ENCODE results near the gene FOXP2.

FOXP2 gene

GRCh38 chr7:114695182-114695581 lies 280.6 kb downstream of the FOXP2 start:
- no peak for DNase-seq (ENCODE audit: extremely low read depth, low read depth)
- TF ChIP-seq CTCF (IDR thresholded peaks at IDR 0.05; ENCODE audit: low read depth, low read length): no peak

- DNase-seq (ENCODE audit: extremely low read depth, low read depth): no peak
- no peak for TF ChIP-seq CTCF (IDR thresholded peaks at IDR 0.05; ENCODE audit: low read depth, low read length)
Observed at GRCh38 chr7:114700247-114700928, 285.8 kb downstream of the FOXP2 start.

GRCh38 chr7:114703677-114704076 lies 289.1 kb downstream of the FOXP2 start:
- no peak for DNase-seq (ENCODE audit: extremely low read depth, low read depth)
- TF ChIP-seq CTCF (IDR thresholded peaks at IDR 0.05; ENCODE audit: low read depth, low read length): no peak

GRCh38 chr7:114708646-114709045 lies 294.0 kb downstream of the FOXP2 start:
- TF ChIP-seq CTCF (IDR thresholded peaks at IDR 0.05; ENCODE audit: low read depth, low read length): no peak
- no peak for DNase-seq (ENCODE audit: extremely low read depth, low read depth)

GRCh38 chr7:114710499-114710898 lies 295.9 kb downstream of the FOXP2 start:
- no peak for TF ChIP-seq CTCF (IDR thresholded peaks at IDR 0.05; ENCODE audit: low read depth, low read length)
- DNase-seq (ENCODE audit: extremely low read depth, low read depth): no peak

- no peak for TF ChIP-seq CTCF (IDR thresholded peaks at IDR 0.05; ENCODE audit: low read depth, low read length)
- DNase-seq (ENCODE audit: extremely low read depth, low read depth): no peak
Observed at GRCh38 chr7:114711241-114711640, 296.6 kb downstream of the FOXP2 start.

GRCh38 chr7:114715907-114716306 lies 301.3 kb downstream of the FOXP2 start:
- DNase-seq (ENCODE audit: extremely low read depth, low read depth): no peak

More at GRCh38 chr7:114715907-114716306, 301.3 kb downstream of the FOXP2 start:
- TF ChIP-seq CTCF (IDR thresholded peaks at IDR 0.05; ENCODE audit: low read depth, low read length): no peak
